Natural killer cell (primary cell): ENCODE results near the gene MPDU1. TPM values are rescaled to one million over a fixed set of nuclear protein-coding genes. Genes with fewer than 3 reads are reported as not detected.

Experiments
- ATAC-seq, 3 donors: fragments of 150-1000 bp in 2 of 3; fragments of 200-7000 bp in 1 of 3; cut with Tn5 transposase; 1 replicate in 1 of 3; 2 replicates in 2 of 3; pipeline ENCODE4 v1.10.0; 2021; ENCODE audit warnings: mild to moderate bottlenecking in 2 of 3, moderate library complexity in 2 of 3
- DNase-seq, 2 donors: peaks; one replicate each; pipeline versions ENCODE4 v3.0.0 to v3.0.0-alpha.2; 2013 to 2021; ENCODE audit warnings: mixed read lengths in 1 of 2
- H3K27ac ChIP-seq: one replicate; pipeline ENCODE4 v1.5.1; 2013; ENCODE audit warnings: mild to moderate bottlenecking, low read length
- H3K27me3 ChIP-seq: one replicate; pipeline ENCODE4 v1.6.1; 2013; ENCODE audit warnings: low read length; ENCODE audit not compliant: control insufficient read depth, insufficient read depth
- H3K36me3 ChIP-seq: one replicate; pipeline ENCODE4 v1.6.1; 2013; ENCODE audit warnings: low read length; ENCODE audit not compliant: control insufficient read depth, insufficient read depth
- H3K4me1 ChIP-seq: one replicate; pipeline ENCODE4 v1.6.1; 2013; ENCODE audit warnings: low read length; ENCODE audit not compliant: control insufficient read depth, insufficient read depth
- H3K4me3 ChIP-seq: one replicate; pipeline ENCODE4 v1.5.1; 2013; ENCODE audit warnings: low read length
- H3K9me3 ChIP-seq: one replicate; pipeline ENCODE4 v1.6.1; 2013; ENCODE audit warnings: low read length; ENCODE audit not compliant: control insufficient read depth, insufficient read depth
- H3K27ac Mint-ChIP-seq, 2 donors: one replicate each; pipeline ENCODE4 v1.8.0; 2022; ENCODE audit warnings: mild to moderate bottlenecking in 2 of 2, mixed read lengths in 2 of 2, moderate library complexity in 1 of 2
- H3K27me3 Mint-ChIP-seq, 2 donors: one replicate each; pipeline ENCODE4 v1.8.0; 2022; ENCODE audit warnings: low read depth in 2 of 2, mixed read lengths in 2 of 2
- H3K36me3 Mint-ChIP-seq: one replicate; pipeline ENCODE4 v1.8.0; 2022; ENCODE audit warnings: mixed read lengths
- H3K4me1 Mint-ChIP-seq, 2 donors: one replicate each; pipeline ENCODE4 v1.8.0; 2022; ENCODE audit warnings: mixed read lengths in 2 of 2
- H3K4me3 Mint-ChIP-seq: one replicate; pipeline ENCODE4 v1.8.0; 2022; ENCODE audit warnings: mild to moderate bottlenecking, moderate library complexity, mixed read lengths
- H3K9me3 Mint-ChIP-seq, 2 donors: one replicate each; pipeline ENCODE4 v1.8.0; 2022; ENCODE audit warnings: mixed read lengths in 2 of 2
- CTCF ChIP-seq: fragments of 200-600 bp; IDR thresholded peaks from one replicate; pipeline ENCODE4 v1.8.0; 2022; ENCODE audit warnings: antibody characterized with exemption
- WGBS: methylation state at CpG from one replicate; pipeline ENCODE4 v1.1.7; 2013; ENCODE audit warnings: missing lambda C conversion rate; ENCODE audit not compliant: insufficient coverage; 5-methylcytosine and 5-hydroxymethylcytosine counted together
- intact Hi-C: fragments of 100-400 bp; cut with micrococcal nuclease; formaldehyde crosslinking; loops from one replicate; pipeline ENCODE4 v1.14.2; 2022
- total RNA-seq, 4 donors: library from RNA; stranded (reverse); fragments of 120-200 nt in 1 of 4; gene quantifications; one replicate each; pipeline versions ENCODE4 v1.2.3 to v1.2.4, GENCODE V29; 2013 to 2022

MPDU1 gene
- total RNA-seq, 3 donors from 2014 or later (not counting 1 experiment from before 2014, with no cell fraction given): 26.3 to 29.2 (median 27.1) TPM

- DNase-seq: peak in 1 of 2 donors; percentile 33
- Histone ChIP-seq H3K27me3 (no peaks in the 10 kb centered on the region), H3K4me3 (peak overlapping the region; percentile 79), H3K36me3 (no peaks in the 10 kb centered on the region), H3K27ac (peak overlapping the region; percentile 72), H3K4me1 (peaks cover 17% of the 10 kb centered on the region), H3K9me3 (no peaks in the 10 kb centered on the region)
- Mint-ChIP-seq H3K36me3 (no peaks in the 10 kb centered on the region), H3K9me3 (no peaks in the 10 kb centered on the region), H3K27me3 (no peaks in the 10 kb centered on the region), H3K4me3 (peak overlapping the region; percentile 91), H3K27ac (peak overlapping the region; percentile 94 to 95), H3K4me1 (peaks cover 29 to 53% of the 10 kb centered on the region in 2 donors)
- no peak for ATAC-seq
- 14% methylated on average over 20 of the region's 20 CpGs for WGBS
- no peak for TF ChIP-seq CTCF
- intact Hi-C loops: loop anchor here (2.0 kb wide), 2 partner anchors 41 to 73 kb away; partner anchors contain the start of gene TP53
Observed at GRCh38 chr17:7613769-7614424, 30.2 kb downstream of the MPDU1 start.

- DNase-seq: peak; percentile 95 to 99
- Mint-ChIP-seq H3K27me3 (no peaks in the 10 kb centered on the region), H3K36me3 (no peaks in the 10 kb centered on the region), H3K9me3 (no peaks in the 10 kb centered on the region), H3K27ac (peak within 1 kb of the TSS; percentile 94 to 95), H3K4me1 (peaks cover 29 to 48% of the 10 kb centered on the region in 2 donors), H3K4me3 (peak within 1 kb of the TSS; percentile 96)
- H3K36me3 ChIP-seq: no peaks in the 10 kb centered on the region
- H3K27me3 ChIP-seq: no peaks in the 10 kb centered on the region
- peak within 1 kb of the TSS; percentile 79 for H3K4me3 ChIP-seq
- under 1% methylated on average over 93 of the region's 93 CpGs for WGBS
- peak; percentile 51 for TF ChIP-seq CTCF
- peak; percentile 86 to 95 (median 87) for ATAC-seq
- peaks cover 17% of the 10 kb centered on the region for H3K4me1 ChIP-seq
- H3K9me3 ChIP-seq: no peaks in the 10 kb centered on the region
- H3K27ac ChIP-seq: peak within 1 kb of the TSS; percentile 72
- intact Hi-C loops: loop anchor here (2.0 kb wide), 2 partner anchors 42 to 72 kb away; partner anchors contain the start of gene TP53
Observed at GRCh38 chr17:7614425-7615264, 31.0 kb downstream of the MPDU1 start, which contains the start of gene FXR2. Gene FXR2, minus strand, starts transcription at chr17:7614897. Its CDS starts 365 bp downstream, at chr17:7614532.

- peak overlapping the region; percentile 96 for H3K4me3 Mint-ChIP-seq
- no peaks in the 10 kb centered on the region for H3K9me3 Mint-ChIP-seq
- H3K4me3 ChIP-seq: peak overlapping the region; percentile 64
- intact Hi-C loops: loop anchor here (2.0 kb wide), 2 partner anchors 43 to 71 kb away; partner anchors contain the start of gene TP53
- H3K27me3 ChIP-seq: no peaks in the 10 kb centered on the region
- ATAC-seq (peak; percentile 12 to 19 (median 14)), DNase-seq (no peak)
- peaks cover 17% of the 10 kb centered on the region for H3K4me1 ChIP-seq
- H3K27ac ChIP-seq: peak overlapping the region; percentile 71
- no peak for TF ChIP-seq CTCF
- WGBS: 6% methylated on average over 28 of the region's 28 CpGs
- peak overlapping the region; percentile 90 to 95 for H3K27ac Mint-ChIP-seq
- no peaks in the 10 kb centered on the region for H3K36me3 Mint-ChIP-seq
- peaks cover 29 to 44% of the 10 kb centered on the region in 2 donors for H3K4me1 Mint-ChIP-seq
- no peaks in the 10 kb centered on the region for H3K27me3 Mint-ChIP-seq
- H3K9me3 ChIP-seq: no peaks in the 10 kb centered on the region
- no peaks in the 10 kb centered on the region for H3K36me3 ChIP-seq
Observed at GRCh38 chr17:7615265-7615747, 31.7 kb downstream of the MPDU1 start.
